ENCODE measurements around the gene TJP2.

DNA sequence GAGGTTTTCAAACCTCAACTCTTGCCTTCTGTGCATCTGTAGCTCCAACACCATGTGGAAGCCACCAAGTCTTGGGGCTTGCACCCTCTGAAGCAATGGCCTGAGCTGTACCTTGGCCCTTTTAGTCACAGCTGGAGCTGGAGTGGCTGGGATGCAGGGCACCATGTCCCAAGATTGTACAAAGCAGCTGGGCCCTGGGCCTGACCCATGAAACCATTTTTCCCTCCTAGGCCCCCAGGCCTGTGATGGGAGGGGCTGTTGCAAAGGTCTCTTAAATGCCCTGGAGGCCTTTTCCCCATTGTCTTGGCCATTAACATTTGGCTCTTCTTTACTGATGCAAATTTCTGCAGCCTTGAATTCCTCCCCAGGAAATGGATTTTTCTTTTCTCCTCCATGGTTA is 139.1 kb downstream of the TJP2 start:
- TF ChIP-seq POLR2A (IDR thresholded peaks at IDR 0.05) (no peak), POLR2AphosphoS5 (IDR thresholded peaks at IDR 0.05) (no peak), EP300 (IDR thresholded peaks at IDR 0.05) (no peak)
- TF ChIP-seq, protein P1, sequence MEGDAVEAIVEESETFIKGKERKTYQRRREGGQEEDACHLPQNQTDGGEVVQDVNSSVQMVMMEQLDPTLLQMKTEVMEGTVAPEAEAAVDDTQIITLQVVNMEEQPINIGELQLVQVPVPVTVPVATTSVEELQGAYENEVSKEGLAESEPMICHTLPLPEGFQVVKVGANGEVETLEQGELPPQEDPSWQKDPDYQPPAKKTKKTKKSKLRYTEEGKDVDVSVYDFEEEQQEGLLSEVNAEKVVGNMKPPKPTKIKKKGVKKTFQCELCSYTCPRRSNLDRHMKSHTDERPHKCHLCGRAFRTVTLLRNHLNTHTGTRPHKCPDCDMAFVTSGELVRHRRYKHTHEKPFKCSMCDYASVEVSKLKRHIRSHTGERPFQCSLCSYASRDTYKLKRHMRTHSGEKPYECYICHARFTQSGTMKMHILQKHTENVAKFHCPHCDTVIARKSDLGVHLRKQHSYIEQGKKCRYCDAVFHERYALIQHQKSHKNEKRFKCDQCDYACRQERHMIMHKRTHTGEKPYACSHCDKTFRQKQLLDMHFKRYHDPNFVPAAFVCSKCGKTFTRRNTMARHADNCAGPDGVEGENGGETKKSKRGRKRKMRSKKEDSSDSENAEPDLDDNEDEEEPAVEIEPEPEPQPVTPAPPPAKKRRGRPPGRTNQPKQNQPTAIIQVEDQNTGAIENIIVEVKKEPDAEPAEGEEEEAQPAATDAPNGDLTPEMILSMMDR (IDR thresholded peaks at IDR 0.05), result no peak

Measured in suprapubic skin (tissue), 4 donors.